Natural killer cell (primary cell): Measurements from ENCODE around the gene PTPRU. TPM values are rescaled to one million over a fixed set of nuclear protein-coding genes. Genes with fewer than 3 reads are reported as not detected.

Source experiments
- ATAC-seq, 3 donors: fragments of 150-1000 bp in 2 of 3; fragments of 200-7000 bp in 1 of 3; cut with Tn5 transposase; 1 replicate in 1 of 3; 2 replicates in 2 of 3; pipeline ENCODE4 v1.10.0; 2021; ENCODE audit warnings: mild to moderate bottlenecking in 2 of 3, moderate library complexity in 2 of 3
- DNase-seq, 2 donors: peaks; one replicate each; pipeline versions ENCODE4 v3.0.0 to v3.0.0-alpha.2; 2013 to 2021; ENCODE audit warnings: mixed read lengths in 1 of 2
- H3K27ac ChIP-seq: one replicate; pipeline ENCODE4 v1.5.1; 2013; ENCODE audit warnings: mild to moderate bottlenecking, low read length
- H3K27me3 ChIP-seq: one replicate; pipeline ENCODE4 v1.6.1; 2013; ENCODE audit warnings: low read length; ENCODE audit not compliant: control insufficient read depth, insufficient read depth
- H3K36me3 ChIP-seq: one replicate; pipeline ENCODE4 v1.6.1; 2013; ENCODE audit warnings: low read length; ENCODE audit not compliant: control insufficient read depth, insufficient read depth
- H3K4me1 ChIP-seq: one replicate; pipeline ENCODE4 v1.6.1; 2013; ENCODE audit warnings: low read length; ENCODE audit not compliant: control insufficient read depth, insufficient read depth
- H3K4me3 ChIP-seq: one replicate; pipeline ENCODE4 v1.5.1; 2013; ENCODE audit warnings: low read length
- H3K9me3 ChIP-seq: one replicate; pipeline ENCODE4 v1.6.1; 2013; ENCODE audit warnings: low read length; ENCODE audit not compliant: control insufficient read depth, insufficient read depth
- H3K27ac Mint-ChIP-seq, 2 donors: one replicate each; pipeline ENCODE4 v1.8.0; 2022; ENCODE audit warnings: mild to moderate bottlenecking in 2 of 2, mixed read lengths in 2 of 2, moderate library complexity in 1 of 2
- H3K27me3 Mint-ChIP-seq, 2 donors: one replicate each; pipeline ENCODE4 v1.8.0; 2022; ENCODE audit warnings: low read depth in 2 of 2, mixed read lengths in 2 of 2
- H3K36me3 Mint-ChIP-seq: one replicate; pipeline ENCODE4 v1.8.0; 2022; ENCODE audit warnings: mixed read lengths
- H3K4me1 Mint-ChIP-seq, 2 donors: one replicate each; pipeline ENCODE4 v1.8.0; 2022; ENCODE audit warnings: mixed read lengths in 2 of 2
- H3K4me3 Mint-ChIP-seq: one replicate; pipeline ENCODE4 v1.8.0; 2022; ENCODE audit warnings: mild to moderate bottlenecking, moderate library complexity, mixed read lengths
- H3K9me3 Mint-ChIP-seq, 2 donors: one replicate each; pipeline ENCODE4 v1.8.0; 2022; ENCODE audit warnings: mixed read lengths in 2 of 2
- CTCF ChIP-seq: fragments of 200-600 bp; IDR thresholded peaks from one replicate; pipeline ENCODE4 v1.8.0; 2022; ENCODE audit warnings: antibody characterized with exemption
- WGBS: methylation state at CpG from one replicate; pipeline ENCODE4 v1.1.7; 2013; ENCODE audit warnings: missing lambda C conversion rate; ENCODE audit not compliant: insufficient coverage; 5-methylcytosine and 5-hydroxymethylcytosine counted together
- intact Hi-C: fragments of 100-400 bp; cut with micrococcal nuclease; formaldehyde crosslinking; loops from one replicate; pipeline ENCODE4 v1.14.2; 2022
- total RNA-seq, 4 donors: library from RNA; stranded (reverse); fragments of 120-200 nt in 1 of 4; gene quantifications; one replicate each; pipeline versions ENCODE4 v1.2.3 to v1.2.4, GENCODE V29; 2013 to 2022

PTPRU gene
- total RNA-seq, 3 donors from 2014 or later (not counting 1 experiment from before 2014, with no cell fraction given): 0.54 to 1.6 (median 0.79) TPM

- intact Hi-C loops: no loop called here
- no peaks in the 10 kb centered on the region for H3K4me1 Mint-ChIP-seq
- no peak overlapping the region for H3K27ac ChIP-seq
- WGBS: 85% methylated on average over 8 of the region's 8 CpGs
- ATAC-seq: no peak
- H3K27me3 ChIP-seq: no peaks in the 10 kb centered on the region
- H3K27ac Mint-ChIP-seq: no peak overlapping the region
- no peak for TF ChIP-seq CTCF
- no peaks in the 10 kb centered on the region for H3K9me3 ChIP-seq
- H3K36me3 Mint-ChIP-seq: no peaks in the 10 kb centered on the region
- DNase-seq: no peak
- H3K27me3 Mint-ChIP-seq: peaks cover 0 to 3% of the 10 kb centered on the region in 2 donors
- H3K9me3 Mint-ChIP-seq: no peaks in the 10 kb centered on the region
- no peaks in the 10 kb centered on the region for H3K4me1 ChIP-seq
- no peak overlapping the region for H3K4me3 Mint-ChIP-seq
- H3K36me3 ChIP-seq: no peaks in the 10 kb centered on the region
- no peak overlapping the region for H3K4me3 ChIP-seq
These were observed 87.3 kb downstream of the PTPRU start for GRCh38 chr1:29323636-29324035.

- H3K27ac Mint-ChIP-seq: no peak overlapping the region
- intact Hi-C loops: no loop called here
- no peaks in the 10 kb centered on the region for H3K4me1 Mint-ChIP-seq
These were observed 87.9 kb downstream of the PTPRU start for GRCh38 chr1:29324202-29324601.

GRCh38 chr1:29324771-29325351 lies 88.5 kb downstream of the PTPRU start:
- Histone ChIP-seq H3K9me3 (no peaks in the 10 kb centered on the region), H3K4me3 (no peak overlapping the region), H3K27me3 (no peaks in the 10 kb centered on the region), H3K27ac (no peak overlapping the region), H3K36me3 (no peaks in the 10 kb centered on the region), H3K4me1 (no peaks in the 10 kb centered on the region)
- 78% methylated on average over 19 of the region's 19 CpGs for WGBS
- Mint-ChIP-seq H3K27me3 (peaks cover 0 to 3% of the 10 kb centered on the region in 2 donors), H3K4me1 (no peaks in the 10 kb centered on the region), H3K36me3 (no peaks in the 10 kb centered on the region), H3K4me3 (no peak overlapping the region), H3K27ac (no peak overlapping the region), H3K9me3 (no peaks in the 10 kb centered on the region)
- TF ChIP-seq CTCF: no peak
- no peak for DNase-seq
- intact Hi-C loops: no loop called here
- ATAC-seq: no peak

More at GRCh38 chr1:29324202-29324601, 87.9 kb downstream of the PTPRU start:
- Histone ChIP-seq H3K36me3 (no peaks in the 10 kb centered on the region), H3K9me3 (no peaks in the 10 kb centered on the region), H3K4me1 (no peaks in the 10 kb centered on the region), H3K4me3 (no peak overlapping the region), H3K27ac (no peak overlapping the region), H3K27me3 (no peaks in the 10 kb centered on the region)
- H3K27me3 Mint-ChIP-seq: peaks cover 0 to 3% of the 10 kb centered on the region in 2 donors
- H3K36me3 Mint-ChIP-seq: no peaks in the 10 kb centered on the region
- ATAC-seq: no peak
- no peak for DNase-seq
- H3K9me3 Mint-ChIP-seq: no peaks in the 10 kb centered on the region
- no peak overlapping the region for H3K4me3 Mint-ChIP-seq
- no peak for TF ChIP-seq CTCF
- WGBS: 85% methylated on average over 10 of the region's 10 CpGs

- no peak overlapping the region for H3K4me3 Mint-ChIP-seq
- Histone ChIP-seq H3K27me3 (no peaks in the 10 kb centered on the region), H3K27ac (no peak overlapping the region), H3K9me3 (no peaks in the 10 kb centered on the region), H3K36me3 (no peaks in the 10 kb centered on the region), H3K4me3 (no peak overlapping the region), H3K4me1 (no peaks in the 10 kb centered on the region)
- H3K27ac Mint-ChIP-seq: no peak overlapping the region
- ATAC-seq: no peak
- no peaks in the 10 kb centered on the region for H3K36me3 Mint-ChIP-seq
- intact Hi-C loops: no loop called here
- no peaks in the 10 kb centered on the region for H3K9me3 Mint-ChIP-seq
- H3K4me1 Mint-ChIP-seq: no peaks in the 10 kb centered on the region
- H3K27me3 Mint-ChIP-seq: peaks cover 0 to 3% of the 10 kb centered on the region in 2 donors
- TF ChIP-seq CTCF: no peak
- DNase-seq: no peak
- 81% methylated on average over 4 of the region's 4 CpGs for WGBS
These were observed 89.4 kb downstream of the PTPRU start for GRCh38 chr1:29325675-29326074.
